Right ventricle myocardium superior (tissue), 1 donor: ENCODE measurements around the gene POLR2B. TPM values are rescaled to one million over a fixed set of nuclear protein-coding genes. Genes with fewer than 3 reads are reported as not detected.

ENCODE experiments used
- ATAC-seq: fragments of 200-7000 bp; cut with Tn5 transposase; one replicate; pipeline ENCODE4 v1.9.1; 2020; ENCODE audit warnings: mild to moderate bottlenecking; ENCODE audit not compliant: poor library complexity
- DNase-seq: peaks from one replicate; pipeline ENCODE4 v3.0.0-alpha.2; 2020
- intact Hi-C: fragments of 100-400 bp; cut with DNase I; formaldehyde crosslinking; loops from one replicate; pipeline ENCODE4 v1.11.2; 2022
- total RNA-seq: library from RNA; stranded (reverse); fragmentation: NEBNext Ultra II Directional; extraction: Animal tissue kit (Norgen Biotek cat#: 25700); gene quantifications from one replicate; pipeline ENCODE4 v1.2.1, GENCODE V29; 2021
- donor health status: DM: no; HTN: yes; CAD: no; lungs with severe emphysema.

The POLR2B gene
- total RNA-seq, 1 donor from 2014 or later: 71.6 TPM

- intact Hi-C loops: no loop called here
- DNase-seq (no peak), ATAC-seq (no peak)
Observed at GRCh38 chr4:57073559-57073958, 94.9 kb downstream of the POLR2B start.

- intact Hi-C loops: no loop called here
- ATAC-seq (no peak), DNase-seq (no peak)
Observed at GRCh38 chr4:57074744-57075143, 96.0 kb downstream of the POLR2B start.

GRCh38 chr4:57075367-57075766 lies 96.7 kb downstream of the POLR2B start:
- ATAC-seq: no peak
- no peak for DNase-seq
- intact Hi-C loops: no loop called here

DNA sequence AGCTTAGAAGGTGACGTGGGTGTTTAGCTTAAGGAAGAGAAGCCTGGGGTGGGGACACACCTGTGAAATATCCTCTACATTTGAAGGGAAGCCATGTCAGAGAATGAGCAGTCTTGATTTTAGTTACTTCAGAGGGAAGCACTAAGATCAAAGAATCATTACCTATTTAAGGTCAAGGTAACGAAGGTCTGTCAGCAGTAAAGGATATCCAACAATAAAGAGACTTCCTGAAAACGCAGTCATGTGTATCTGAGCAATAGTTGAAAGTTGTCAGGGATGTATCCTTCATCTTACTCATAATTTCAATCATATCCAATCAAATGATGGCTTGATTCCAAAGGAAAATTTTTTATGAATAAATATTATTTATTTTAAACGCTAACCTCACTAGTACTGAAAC lies 98.0 kb downstream of the POLR2B start:
- DNase-seq (no peak), ATAC-seq (no peak)
- intact Hi-C loops: no loop called here

- no peak for ATAC-seq
- DNase-seq: no peak
- intact Hi-C loops: no loop called here
Observed at GRCh38 chr4:57077550-57078343, 99.1 kb downstream of the POLR2B start.

DNA sequence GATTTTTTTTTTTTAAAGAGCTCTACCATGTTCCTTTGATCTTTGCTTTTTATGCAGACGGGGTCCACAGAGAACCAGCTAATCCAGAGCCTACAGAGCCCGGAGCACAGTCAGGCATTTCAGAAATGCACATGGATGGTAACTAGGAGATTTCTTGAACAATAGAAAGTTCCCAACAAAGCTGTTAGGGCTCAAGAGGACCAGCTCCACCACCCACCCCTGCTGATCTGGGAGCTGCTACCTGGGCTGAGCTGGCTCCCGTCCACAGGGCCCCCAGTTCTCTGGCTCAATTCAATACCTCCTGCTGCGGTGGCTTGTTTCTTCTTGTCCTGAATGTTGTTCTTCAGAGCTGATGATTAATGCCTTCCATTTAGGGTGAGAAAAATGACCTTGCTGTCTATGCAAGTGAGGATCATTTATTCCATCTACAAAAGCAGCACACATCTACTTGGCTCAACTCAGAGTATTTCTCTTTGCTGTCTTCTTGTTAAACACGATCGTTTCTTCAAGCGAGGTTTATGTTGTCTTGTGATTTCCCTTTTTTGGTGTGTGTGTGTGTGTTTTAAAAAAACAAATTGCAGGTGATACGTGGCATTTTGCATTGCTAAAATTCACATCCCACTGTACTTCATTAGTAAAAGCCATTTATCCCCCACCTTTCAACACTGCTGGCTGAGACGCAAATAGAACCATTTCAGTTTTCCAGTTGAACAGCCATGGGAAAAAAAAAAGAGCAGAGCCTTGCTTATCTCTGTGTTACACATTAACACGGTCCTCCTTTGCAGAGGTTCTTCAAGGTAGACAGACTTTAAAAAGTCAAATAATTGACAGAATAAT lies 100.2 kb downstream of the POLR2B start:
- DNase-seq (no peak), ATAC-seq (peak; percentile 62)
- intact Hi-C loops: no loop called here

Other genes starting within 250 kb of the POLR2B start
- gene SPINK2, start 157.2 kb upstream of the POLR2B start, total RNA-seq: 1.6 TPM
- 24.0 TPM for gene REST, start 71.0 kb upstream of the POLR2B start, total RNA-seq
- gene NOA1, start 1.3 kb upstream of the POLR2B start, total RNA-seq: 11.5 TPM
- gene IGFBP7, start 131.5 kb downstream of the POLR2B start, total RNA-seq: 769 TPM